GM19324 (cell line): ENCODE data around the gene SERPINE3.

Experiments
- ATAC-seq: cut with Tn5 transposase; IDR thresholded peaks from one replicate; pipeline ENCODE4 v1.9.1; 2021; ENCODE audit warnings: mild to moderate bottlenecking, moderate library complexity; ENCODE audit not compliant: unreplicated experiment, low FRiP score

Gene SERPINE3

GRCh38 chr13:51359352-51359751, 19.9 kb downstream of the SERPINE3 start:
- no peak for ATAC-seq

DNA sequence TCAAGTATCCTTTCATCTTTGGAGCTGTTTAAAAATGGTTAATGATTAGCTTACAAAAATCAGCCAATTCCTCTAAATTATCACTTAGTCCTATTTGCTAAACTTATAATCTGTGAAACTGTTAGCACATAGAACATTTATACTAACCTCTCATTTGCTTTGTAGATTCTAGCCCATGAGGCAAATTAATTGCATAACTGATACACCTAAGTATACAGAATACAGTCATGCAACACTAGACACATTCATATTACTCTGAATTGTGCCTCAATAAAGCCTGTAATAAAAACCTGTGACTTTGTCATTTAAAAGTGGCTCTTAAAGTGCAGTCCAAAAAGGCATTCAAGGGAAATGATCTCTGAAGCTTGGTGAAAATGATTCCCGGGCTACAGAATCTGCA, 21.0 kb downstream of the SERPINE3 start:
- ATAC-seq, result no peak

GRCh38 chr13:51361106-51361505, 21.6 kb downstream of the SERPINE3 start:
- no peak for ATAC-seq

DNA sequence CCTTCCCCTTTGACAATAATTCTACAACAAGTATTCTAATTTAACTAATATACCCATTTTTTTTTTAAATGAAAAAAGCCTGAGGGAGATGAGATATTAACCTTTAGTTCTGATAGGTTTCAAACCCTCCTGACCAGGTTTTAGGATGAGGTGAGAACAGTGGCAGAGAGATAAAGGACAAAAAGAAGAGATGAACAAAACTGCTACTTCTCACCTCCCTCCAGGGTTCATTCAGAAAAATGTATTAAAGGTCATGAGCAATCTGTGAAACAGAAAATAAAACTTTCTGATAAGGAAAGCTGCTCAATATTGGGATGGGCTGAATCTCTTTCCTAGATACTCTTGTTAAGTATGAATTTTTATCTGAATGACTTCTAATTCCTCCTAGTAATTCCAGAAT, 24.1 kb downstream of the SERPINE3 start:
- no peak for ATAC-seq

GRCh38 chr13:51364404-51365008, 25.0 kb downstream of the SERPINE3 start:
- no peak for ATAC-seq

- ATAC-seq, result no peak
Observed at GRCh38 chr13:51370116-51370515, 30.6 kb downstream of the SERPINE3 start.

DNA sequence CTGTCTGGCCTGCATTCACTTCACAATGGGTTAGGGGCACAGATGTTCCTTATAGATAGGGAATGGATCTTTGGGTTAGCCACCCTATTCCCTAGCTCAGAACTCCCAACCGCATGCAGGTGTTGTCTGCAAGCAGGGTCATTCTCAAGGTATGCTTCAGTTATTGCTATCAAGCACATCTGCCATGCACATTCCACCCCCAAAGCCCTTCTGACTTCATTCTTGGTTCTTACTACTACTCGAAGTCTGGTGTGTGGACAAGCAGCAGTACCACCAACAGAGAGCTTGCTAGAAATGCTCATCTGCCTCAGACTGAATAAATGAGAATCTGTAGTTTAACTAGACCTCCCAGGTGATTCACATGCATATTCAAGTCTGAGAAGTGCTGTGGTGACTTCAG, 31.3 kb downstream of the SERPINE3 start:
- ATAC-seq, result no peak

- ATAC-seq, result no peak
Observed at GRCh38 chr13:51371768-51372399, 32.4 kb downstream of the SERPINE3 start.

DNA sequence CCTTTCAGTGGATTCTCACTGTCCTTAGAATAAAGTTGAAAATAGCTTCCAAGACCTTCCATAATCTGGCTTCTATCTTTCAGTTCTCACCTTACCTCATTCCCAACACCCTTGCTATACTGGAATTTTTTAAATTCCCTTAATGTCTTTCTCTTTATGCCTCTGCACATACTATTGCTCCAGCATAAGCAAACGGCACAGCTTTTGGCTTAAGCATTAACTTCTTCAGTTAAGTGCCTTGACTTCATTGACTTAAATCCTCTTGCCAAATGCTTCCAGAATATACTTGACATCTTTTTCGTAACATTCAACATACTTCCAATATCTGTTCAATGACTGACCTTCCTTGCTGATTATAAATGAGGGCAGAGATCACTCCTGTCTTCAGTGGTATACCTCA, 34.0 kb downstream of the SERPINE3 start:
- ATAC-seq, result no peak

DNA sequence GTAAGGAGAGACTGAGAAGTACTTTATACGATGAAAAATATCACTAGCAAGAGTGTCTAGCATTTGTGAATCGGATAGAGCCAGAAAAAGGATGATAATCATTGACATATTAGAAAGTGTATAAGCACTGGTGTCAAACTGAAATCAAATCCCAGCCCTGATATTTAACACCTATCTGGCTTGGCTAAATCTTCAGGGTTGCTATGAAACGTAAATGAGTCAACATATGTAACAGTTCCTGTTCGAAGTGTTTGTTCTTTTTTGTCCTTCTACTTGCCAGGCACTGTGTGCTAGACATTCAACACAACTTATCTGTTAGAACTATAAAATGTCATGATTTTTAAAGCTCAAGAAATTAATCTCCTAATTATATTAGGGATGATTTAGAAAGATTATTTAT, 40.8 kb downstream of the SERPINE3 start:
- ATAC-seq, result no peak

GRCh38 chr13:51385114-51385513, 45.6 kb downstream of the SERPINE3 start:
- no peak for ATAC-seq

- no peak for ATAC-seq
Observed at GRCh38 chr13:51394724-51395123, 55.2 kb downstream of the SERPINE3 start.

DNA sequence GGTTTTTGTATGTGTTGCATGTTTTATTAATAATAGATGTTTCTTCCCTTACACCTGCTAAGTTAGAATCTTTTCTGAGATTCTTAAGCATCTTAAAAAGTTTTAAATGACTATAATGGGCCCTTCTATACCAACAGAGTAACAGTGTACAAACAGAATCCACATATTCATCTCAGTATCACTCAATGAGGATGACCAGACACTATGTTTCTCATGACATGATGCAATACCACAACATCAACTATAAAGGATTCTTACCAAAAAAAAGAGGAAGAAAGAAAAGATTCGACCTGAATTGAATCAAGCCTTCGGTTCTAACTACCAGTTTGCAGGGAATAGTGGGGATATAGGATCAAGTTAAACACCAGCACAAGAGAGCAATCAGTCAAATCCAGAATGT, 56.9 kb downstream of the SERPINE3 start:
- no peak for ATAC-seq

GRCh38 chr13:51397262-51397941, 57.9 kb downstream of the SERPINE3 start:
- no peak for ATAC-seq

DNA sequence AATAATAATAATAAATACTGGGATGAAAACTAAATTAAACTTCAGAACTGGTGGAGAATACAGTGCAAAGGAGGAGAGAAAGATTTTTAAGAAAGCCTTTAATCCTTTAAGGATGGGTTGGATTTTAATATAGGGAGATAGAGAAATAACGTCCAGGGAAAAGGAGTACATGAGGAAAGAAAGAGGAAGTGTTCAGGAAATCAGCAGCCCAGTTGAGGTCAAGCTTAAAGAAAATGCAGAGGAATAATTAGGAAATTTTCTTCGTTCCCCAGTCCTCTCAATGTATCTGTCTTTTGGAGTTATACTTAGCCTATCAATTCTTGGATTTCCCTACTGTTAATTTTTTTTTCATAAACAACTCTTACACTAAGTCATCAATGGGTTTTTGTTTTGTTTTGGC, 65.7 kb downstream of the SERPINE3 start:
- no peak for ATAC-seq

GRCh38 chr13:51412431-51412830, 72.9 kb downstream of the SERPINE3 start:
- no peak for ATAC-seq
